T-helper 17 cell (primary cell): ENCODE measurements around the gene TRIM38. TPM values are rescaled to one million over a fixed set of nuclear protein-coding genes. Genes with fewer than 3 reads are reported as not detected.
"Not testable (repeated sequence)": the region's sequence is repeated elsewhere in the genome, so short reads cannot be mapped to it uniquely, and the experiment has no call there.

ENCODE experiments used
- ATAC-seq: fragments of 150-1000 bp; cut with Tn5 transposase; 2 replicates; pipeline ENCODE4 v1.10.0; 2021; ENCODE audit warnings: mild to moderate bottlenecking, moderate library complexity
- DNase-seq, 3 donors: peaks; one replicate each; pipeline versions ENCODE4 v3.0.0 to v3.0.0-alpha.2; 2020 to 2021
- H3K9me3 ChIP-seq: one replicate; pipeline ENCODE4 v1.7.0; 2013; ENCODE audit warnings: low read length, mild to moderate bottlenecking; ENCODE audit not compliant: control insufficient read depth, poor library complexity, severe bottlenecking
- H3K27ac Mint-ChIP-seq: one replicate; pipeline ENCODE4 v1.8.0; 2022; ENCODE audit warnings: mild to moderate bottlenecking, moderate library complexity, mixed read lengths
- H3K27me3 Mint-ChIP-seq: one replicate; pipeline ENCODE4 v1.8.0; 2022; ENCODE audit warnings: mixed read lengths
- H3K36me3 Mint-ChIP-seq: one replicate; pipeline ENCODE4 v1.8.0; 2022; ENCODE audit warnings: low read depth, mixed read lengths
- H3K4me1 Mint-ChIP-seq: one replicate; pipeline ENCODE4 v1.8.0; 2022; ENCODE audit warnings: mild to moderate bottlenecking, mixed read lengths
- H3K4me3 Mint-ChIP-seq: one replicate; pipeline ENCODE4 v1.8.0; 2022; ENCODE audit warnings: mild to moderate bottlenecking, moderate library complexity, mixed read lengths
- total RNA-seq, 4 donors: library from RNA in 2 of 4; stranded (reverse) in 2 of 4; gene quantifications; one replicate each; pipeline ENCODE4 v1.2.3 and lab custom pipeline; 2022 to 2026

Gene TRIM38
- total RNA-seq, 2 donors from 2014 or later, result 17.5 to 19.9 TPM

GRCh38 chr6:26009817-26010216, 47.2 kb downstream of the TRIM38 start:
- no peaks in the 10 kb centered on the region for H3K9me3 ChIP-seq
- no peak overlapping the region for H3K27ac Mint-ChIP-seq
- H3K27me3 Mint-ChIP-seq, result no peaks in the 10 kb centered on the region
- DNase-seq (no peak), ATAC-seq (no peak)
- H3K4me3 Mint-ChIP-seq, result no peak overlapping the region
- no peaks in the 10 kb centered on the region for H3K36me3 Mint-ChIP-seq
- peaks cover 8% of the 10 kb centered on the region for H3K4me1 Mint-ChIP-seq

- no peaks in the 10 kb centered on the region for H3K36me3 Mint-ChIP-seq
- ATAC-seq (no peak), DNase-seq (no peak)
- H3K27ac Mint-ChIP-seq, result no peak overlapping the region
- H3K27me3 Mint-ChIP-seq, result no peaks in the 10 kb centered on the region
- H3K9me3 ChIP-seq, result no peaks in the 10 kb centered on the region
- H3K4me1 Mint-ChIP-seq, result peaks cover 5% of the 10 kb centered on the region
- H3K4me3 Mint-ChIP-seq, result no peak overlapping the region
Measured at GRCh38 chr6:26012061-26012460, 49.5 kb downstream of the TRIM38 start.

GRCh38 chr6:26014386-26014785, 51.8 kb downstream of the TRIM38 start:
- not testable (repeated sequence) for H3K36me3 Mint-ChIP-seq, H3K4me3 Mint-ChIP-seq, H3K9me3 ChIP-seq, H3K27me3 Mint-ChIP-seq, ATAC-seq, H3K27ac Mint-ChIP-seq, DNase-seq, H3K4me1 Mint-ChIP-seq

- Mint-ChIP-seq H3K4me1 (peaks cover 8% of the 10 kb centered on the region), H3K27me3 (no peaks in the 10 kb centered on the region), H3K36me3 (no peaks in the 10 kb centered on the region), H3K4me3 (peak overlapping the region; percentile 85), H3K27ac (peak overlapping the region; percentile 88)
- ATAC-seq, result no peak
- no peak for DNase-seq
- no peaks in the 10 kb centered on the region for H3K9me3 ChIP-seq
Measured at GRCh38 chr6:26016245-26016962, 53.8 kb downstream of the TRIM38 start.

- no peak for ATAC-seq
- no peaks in the 10 kb centered on the region for H3K9me3 ChIP-seq
Measured at GRCh38 chr6:26016963-26017631, 54.5 kb downstream of the TRIM38 start.

GRCh38 chr6:26017632-26017966, 55.0 kb downstream of the TRIM38 start:
- Mint-ChIP-seq H3K4me3 (peak overlapping the region; percentile 85), H3K27me3 (no peaks in the 10 kb centered on the region), H3K4me1 (peaks cover 15% of the 10 kb centered on the region), H3K27ac (peak overlapping the region; percentile 88), H3K36me3 (no peaks in the 10 kb centered on the region)
- H3K9me3 ChIP-seq, result no peaks in the 10 kb centered on the region
- ATAC-seq, result peak; percentile 10
- DNase-seq, result peak; percentile 46 to 63 (median 59)

More at GRCh38 chr6:26016963-26017631, 54.5 kb downstream of the TRIM38 start:
- H3K27ac Mint-ChIP-seq, result peak overlapping the region; percentile 88
- H3K27me3 Mint-ChIP-seq, result no peaks in the 10 kb centered on the region
- no peaks in the 10 kb centered on the region for H3K36me3 Mint-ChIP-seq
- H3K4me3 Mint-ChIP-seq, result peak overlapping the region; percentile 85
- no peak for DNase-seq
- peaks cover 14% of the 10 kb centered on the region for H3K4me1 Mint-ChIP-seq

- Mint-ChIP-seq H3K36me3 (no peaks in the 10 kb centered on the region), H3K4me1 (peaks cover 15% of the 10 kb centered on the region), H3K27me3 (no peaks in the 10 kb centered on the region), H3K4me3 (no peak overlapping the region), H3K27ac (peak overlapping the region; percentile 98)
- H3K9me3 ChIP-seq, result no peaks in the 10 kb centered on the region
- DNase-seq (no peak), ATAC-seq (no peak)
Measured at GRCh38 chr6:26019261-26019830, 56.7 kb downstream of the TRIM38 start.

GRCh38 chr6:26019967-26020328, 57.3 kb downstream of the TRIM38 start:
- DNase-seq (no peak), ATAC-seq (no peak)
- Mint-ChIP-seq H3K27me3 (no peaks in the 10 kb centered on the region), H3K27ac (peak overlapping the region; percentile 98), H3K36me3 (no peaks in the 10 kb centered on the region), H3K4me3 (peak overlapping the region; percentile 92), H3K4me1 (peaks cover 15% of the 10 kb centered on the region)
- H3K9me3 ChIP-seq, result no peaks in the 10 kb centered on the region

GRCh38 chr6:26020329-26021000, 57.9 kb downstream of the TRIM38 start:
- ATAC-seq, result peak; percentile 56
- H3K36me3 Mint-ChIP-seq, result no peaks in the 10 kb centered on the region
- H3K4me3 Mint-ChIP-seq, result peak overlapping the region; percentile 92
- peak overlapping the region; percentile 98 for H3K27ac Mint-ChIP-seq
- DNase-seq, result peak; percentile 54 to 67 (median 63)
- no peaks in the 10 kb centered on the region for H3K9me3 ChIP-seq
- no peaks in the 10 kb centered on the region for H3K27me3 Mint-ChIP-seq
- peaks cover 15% of the 10 kb centered on the region for H3K4me1 Mint-ChIP-seq

- peak overlapping the region; percentile 98 for H3K27ac Mint-ChIP-seq
- no peaks in the 10 kb centered on the region for H3K36me3 Mint-ChIP-seq
- DNase-seq, result peak in 2 of 3 donors; percentile 29
- peaks cover 20% of the 10 kb centered on the region for H3K4me1 Mint-ChIP-seq
- H3K9me3 ChIP-seq, result no peaks in the 10 kb centered on the region
- no peaks in the 10 kb centered on the region for H3K27me3 Mint-ChIP-seq
- peak overlapping the region; percentile 92 for H3K4me3 Mint-ChIP-seq
- no peak for ATAC-seq
Measured at GRCh38 chr6:26021001-26021349, 58.4 kb downstream of the TRIM38 start.

- ATAC-seq, result peak; percentile 73
- peak; percentile 65 to 72 (median 71) for DNase-seq
- Mint-ChIP-seq H3K27me3 (no peaks in the 10 kb centered on the region), H3K4me3 (peak overlapping the region; percentile 92), H3K4me1 (peaks cover 22% of the 10 kb centered on the region), H3K36me3 (no peaks in the 10 kb centered on the region), H3K27ac (peak overlapping the region; percentile 98)
- no peaks in the 10 kb centered on the region for H3K9me3 ChIP-seq
Measured at GRCh38 chr6:26021350-26022131, 58.9 kb downstream of the TRIM38 start.

- Mint-ChIP-seq H3K27me3 (no peaks in the 10 kb centered on the region), H3K27ac (peak overlapping the region; percentile 98), H3K36me3 (peaks cover 1% of the 10 kb centered on the region), H3K4me1 (peaks cover 26% of the 10 kb centered on the region), H3K4me3 (peak overlapping the region; percentile 92)
- DNase-seq, result no peak
- H3K9me3 ChIP-seq, result no peaks in the 10 kb centered on the region
- no peak for ATAC-seq
Measured at GRCh38 chr6:26022132-26022472, 59.5 kb downstream of the TRIM38 start.

GRCh38 chr6:26022737-26023136, 60.1 kb downstream of the TRIM38 start:
- H3K27me3 Mint-ChIP-seq, result no peaks in the 10 kb centered on the region
- no peak for ATAC-seq
- peak overlapping the region; percentile 98 for H3K27ac Mint-ChIP-seq
- H3K9me3 ChIP-seq, result no peaks in the 10 kb centered on the region
- H3K4me3 Mint-ChIP-seq, result no peak overlapping the region
- no peak for DNase-seq
- peaks cover 2% of the 10 kb centered on the region for H3K36me3 Mint-ChIP-seq
- peaks cover 27% of the 10 kb centered on the region for H3K4me1 Mint-ChIP-seq
